HL-60 (cell line): Measurements from ENCODE around the gene ASPSCR1.

Source experiments
- DNase-seq, 2 experiments: peaks; one replicate each; pipeline ENCODE4 v3.0.0-alpha.2; 2010 to 2020; ENCODE audit warnings: low read depth in 1 of 2, low spot score in 1 of 2
- H3K27ac ChIP-seq: fragments of 250-450 bp; sonication (Bioruptor Pico); replicated peaks from 2 replicates; pipeline ENCODE4 v1.5.1; 2020; ENCODE audit warnings: mild to moderate bottlenecking, moderate library complexity
- H3K27me3 ChIP-seq: fragments of 250-450 bp; sonication (Bioruptor Pico); 2 replicates; pipeline ENCODE4 v1.5.1; 2021; ENCODE audit warnings: mild to moderate bottlenecking, moderate library complexity; ENCODE audit not compliant: insufficient read depth, poor library complexity, severe bottlenecking
- H3K4me3 ChIP-seq: replicated peaks from 2 replicates; pipeline ENCODE4 v1.5.1; 2011; ENCODE audit warnings: mild to moderate bottlenecking, control low read depth, low read length; ENCODE audit not compliant: insufficient read depth
- CTCF ChIP-seq: IDR thresholded peaks from one replicate; pipeline ENCODE4 v1.5.1; 2011; ENCODE audit warnings: low read length, control low read depth, inconsistent platforms; ENCODE audit not compliant: insufficient read depth
- GABPA ChIP-seq: IDR thresholded peaks from 2 replicates; pipeline ENCODE4 v1.6.1; 2012; ENCODE audit warnings: low read depth
- POLR2AphosphoS5 ChIP-seq: IDR thresholded peaks from 2 replicates; pipeline ENCODE4 v1.6.1; 2012; ENCODE audit warnings: low read depth
- REST ChIP-seq: IDR thresholded peaks from 2 replicates; pipeline ENCODE4 v1.6.1; 2012; ENCODE audit warnings: low read depth; ENCODE audit not compliant: insufficient replicate concordance
- SPI1 ChIP-seq: IDR thresholded peaks from 2 replicates; pipeline ENCODE4 v1.6.1; 2012; ENCODE audit warnings: low read depth, mild to moderate bottlenecking, borderline replicate concordance

Gene ASPSCR1

GRCh38 chr17:81998691-81999438 lies 21.4 kb downstream of the ASPSCR1 start:
- no peak overlapping the region for H3K27ac ChIP-seq
- DNase-seq = no peak
- no peak overlapping the region for H3K4me3 ChIP-seq

GRCh38 chr17:81999587-81999975 lies 22.2 kb downstream of the ASPSCR1 start:
- Histone ChIP-seq H3K4me3 (no peak overlapping the region), H3K27ac (no peak overlapping the region), H3K27me3 (no peaks in the 10 kb centered on the region)
- DNase-seq = no peak
- TF ChIP-seq REST (no peak), SPI1 (no peak)

More at GRCh38 chr17:81998691-81999438, 21.4 kb downstream of the ASPSCR1 start:
- TF ChIP-seq GABPA (no peak), CTCF (no peak), SPI1 (no peak), REST (no peak), POLR2AphosphoS5 (no peak)
- no peaks in the 10 kb centered on the region for H3K27me3 ChIP-seq

GRCh38 chr17:81999976-82000802 lies 22.8 kb downstream of the ASPSCR1 start:
- TF ChIP-seq SPI1 (no peak), GABPA (no peak), REST (no peak), CTCF (no peak), POLR2AphosphoS5 (no peak)
- Histone ChIP-seq H3K27me3 (no peaks in the 10 kb centered on the region), H3K27ac (no peak overlapping the region), H3K4me3 (no peak overlapping the region)
- no peak for DNase-seq
